Left ventricle myocardium superior (tissue), 1 donor: ENCODE results near the gene KRTAP1-4. TPM values are rescaled to one million over a fixed set of nuclear protein-coding genes. Genes with fewer than 3 reads are reported as not detected.
"Not testable (repeated sequence)": the region's sequence is repeated elsewhere in the genome, so short reads cannot be mapped to it uniquely, and the experiment has no call there.

Source experiments
- ATAC-seq: fragments of 200-7000 bp; cut with Tn5 transposase; one replicate; pipeline ENCODE4 v1.9.1; 2020; ENCODE audit warnings: mild to moderate bottlenecking, moderate library complexity
- DNase-seq: peaks from one replicate; pipeline ENCODE4 v3.0.0-alpha.2; 2020
- intact Hi-C: fragments of 100-400 bp; cut with micrococcal nuclease; formaldehyde crosslinking; loops from one replicate; pipeline ENCODE4 v1.11.0; 2022
- total RNA-seq: library from RNA; stranded (reverse); fragmentation: NEBNext Ultra II Directional; extraction: Animal tissue kit (Norgen Biotek cat#: 25700); gene quantifications from one replicate; pipeline ENCODE4 v1.2.1, GENCODE V29; 2021
- donor health status: DM: no; HTN: yes; CAD: no; lungs with severe emphysema.

KRTAP1-4 gene
- total RNA-seq, 1 donor from 2014 or later = not detected

DNA sequence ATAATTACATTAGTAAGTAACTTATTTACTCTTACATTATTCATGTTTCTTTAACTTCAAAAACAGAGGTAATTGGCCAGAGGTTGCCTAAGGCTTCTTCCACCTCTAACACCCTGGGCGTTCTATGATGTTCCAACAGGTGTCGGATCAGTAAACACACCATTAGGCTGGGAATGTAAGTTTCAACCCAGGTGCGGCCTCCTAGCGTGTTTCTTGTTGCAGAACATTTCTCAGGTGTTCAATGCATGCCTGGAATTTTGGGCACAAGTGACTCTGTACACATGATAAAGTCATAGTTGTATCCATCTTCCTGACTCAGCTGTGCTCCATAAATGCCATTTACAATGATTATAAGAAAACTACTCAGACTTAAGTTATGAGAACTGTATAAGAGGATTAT lies 24.0 kb upstream of the KRTAP1-4 start:
- no peak for DNase-seq
- no peak for ATAC-seq
- intact Hi-C loops = loop anchor here (5.0 kb wide), 1 partner anchor 47 kb away; the partner anchor contains the start of gene KRTAP3-1

DNA sequence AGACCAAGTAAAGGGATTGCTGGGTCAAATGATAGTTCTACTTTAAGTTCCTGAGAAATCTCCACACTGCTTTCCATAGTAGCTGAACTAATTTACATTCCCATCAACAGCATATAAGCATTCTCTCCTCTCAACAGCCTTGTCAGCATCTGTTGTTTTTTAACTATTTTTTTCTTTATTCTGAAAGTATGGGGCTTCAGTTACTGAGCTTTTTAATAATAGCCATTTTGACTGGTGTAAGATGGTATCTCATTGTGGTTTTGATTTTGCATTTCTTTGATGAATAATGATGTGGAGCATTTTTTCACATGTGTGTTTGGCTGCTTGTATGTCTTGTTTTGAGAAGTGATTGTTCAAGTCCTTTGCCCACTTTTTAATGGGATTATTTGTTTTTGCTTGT lies 22.6 kb upstream of the KRTAP1-4 start:
- DNase-seq (no peak), ATAC-seq (no peak)
- intact Hi-C loops = loop anchor here (5.0 kb wide), 1 partner anchor 45 kb away; the partner anchor contains the start of gene KRTAP3-1

DNA sequence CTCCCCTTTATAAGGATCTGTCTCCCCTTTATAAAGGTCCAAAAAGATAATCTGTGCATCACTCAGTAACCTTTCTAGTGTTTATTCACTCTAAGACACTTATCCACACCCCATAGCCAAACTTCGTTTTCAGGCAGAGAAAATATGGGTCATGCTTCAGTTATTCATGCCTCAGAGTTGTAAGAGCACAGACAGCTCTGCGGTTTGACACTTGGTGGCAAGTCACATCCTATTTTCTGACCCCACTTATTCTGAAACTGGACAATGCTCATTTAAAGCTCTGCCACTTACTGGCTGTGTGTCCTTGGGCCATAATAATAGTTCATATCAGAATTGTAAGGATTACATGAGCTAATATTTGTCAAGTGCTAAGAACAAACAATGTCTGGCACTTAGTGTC lies 19.1 kb upstream of the KRTAP1-4 start:
- no peak for DNase-seq
- no peak for ATAC-seq
- intact Hi-C loops = no loop called here

DNA sequence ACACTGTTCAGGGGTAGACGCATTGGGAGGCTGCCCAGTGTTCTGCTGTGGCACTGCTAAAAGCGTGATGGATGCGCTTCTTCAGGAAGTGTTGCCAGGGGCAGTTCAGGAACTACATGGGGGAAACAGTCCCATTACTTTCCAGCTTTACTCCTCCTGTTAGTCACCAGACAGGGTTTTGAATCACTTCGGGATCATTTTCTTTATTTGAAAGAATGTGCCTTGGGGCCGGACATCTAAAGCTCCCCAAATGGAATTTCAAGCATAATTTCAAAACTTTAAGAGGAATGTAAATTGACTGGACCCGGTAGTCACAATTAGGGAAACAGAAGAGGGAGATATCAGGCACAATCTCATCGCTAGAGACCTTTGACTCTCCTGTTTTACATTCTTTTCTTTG lies 18.4 kb upstream of the KRTAP1-4 start:
- intact Hi-C loops = no loop called here
- DNase-seq (no peak), ATAC-seq (no peak)

- DNase-seq, ATAC-seq, intact Hi-C loops: not testable (repeated sequence)
Observed at GRCh38 chr17:41046735-41047465, 16.9 kb upstream of the KRTAP1-4 start, which contains the start of gene KRTAP2-1. Gene KRTAP2-1, minus strand, starts transcription at chr17:41047316. Its CDS starts 49 bp downstream, at chr17:41047267.

GRCh38 chr17:41042953-41043352 lies 13.0 kb upstream of the KRTAP1-4 start:
- ATAC-seq (no peak), DNase-seq (no peak)
- intact Hi-C loops = no loop called here

GRCh38 chr17:41040783-41041571 lies 11.0 kb upstream of the KRTAP1-4 start, which contains the start of gene KRTAP1-1:
Gene KRTAP1-1, minus strand, starts transcription at chr17:41041450. Its CDS starts 53 bp downstream, at chr17:41041397.
- DNase-seq, ATAC-seq, intact Hi-C loops: not testable (repeated sequence)

DNA sequence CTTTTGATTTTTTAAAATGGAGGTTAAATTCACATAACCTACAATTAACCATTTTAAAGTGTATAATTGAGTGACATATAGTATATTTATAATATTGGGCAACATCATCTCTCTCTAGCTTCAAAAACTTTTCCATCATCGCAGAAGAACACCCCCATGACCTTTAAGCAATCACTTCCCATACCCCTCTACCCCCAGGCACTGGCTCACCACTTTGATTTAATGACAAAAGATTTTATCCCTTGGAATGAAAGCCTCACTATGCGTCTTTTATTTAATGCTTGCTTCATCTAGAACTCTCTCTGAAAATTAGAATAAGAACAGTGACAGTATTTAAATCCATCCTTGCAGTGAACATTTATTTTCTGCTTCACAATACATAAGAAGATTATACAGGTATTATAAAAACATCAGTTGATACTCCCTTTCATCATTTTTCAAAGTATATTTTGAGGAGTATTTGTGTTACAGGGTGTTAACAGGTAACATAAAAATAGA lies 7.9 kb upstream of the KRTAP1-4 start:
- ATAC-seq = no peak
- intact Hi-C loops = no loop called here
- DNase-seq = no peak

DNA sequence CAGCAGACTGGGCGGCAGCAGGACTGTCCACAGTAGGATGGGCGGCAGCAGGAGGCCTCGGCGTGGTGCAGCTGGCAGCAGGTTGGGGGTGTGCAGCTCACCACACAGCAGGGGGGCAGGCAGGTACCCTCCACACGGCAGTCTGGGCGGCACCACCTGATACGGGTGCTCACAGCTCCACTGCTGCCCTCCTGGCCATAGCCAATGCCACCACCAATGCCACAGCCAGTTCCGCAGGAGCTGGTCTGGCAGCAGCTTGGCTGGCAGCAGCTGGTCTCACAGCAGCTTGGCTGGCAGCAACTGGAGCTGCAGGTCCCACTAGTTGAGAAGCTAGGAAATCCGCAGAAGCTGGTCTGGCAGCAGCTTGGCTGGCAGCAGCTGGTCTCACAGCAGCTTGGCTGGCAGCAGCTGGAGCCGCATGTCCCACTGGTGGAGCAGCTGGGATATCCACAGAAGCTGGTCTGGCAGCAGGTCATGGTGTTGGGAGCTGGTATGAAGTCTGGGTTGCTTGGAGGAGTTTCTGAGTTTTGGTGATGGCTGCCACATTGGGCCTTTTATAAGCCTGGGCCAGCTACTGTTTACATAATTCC lies 4.4 kb upstream of the KRTAP1-4 start, which contains the start of gene KRTAP1-3:
TSS of gene KRTAP1-3 (minus strand) at position 529 of the 590 bp plus-strand sequence. CDS start at position 476, 53 bp downstream.
- DNase-seq, ATAC-seq, intact Hi-C loops: not testable (repeated sequence)

DNA sequence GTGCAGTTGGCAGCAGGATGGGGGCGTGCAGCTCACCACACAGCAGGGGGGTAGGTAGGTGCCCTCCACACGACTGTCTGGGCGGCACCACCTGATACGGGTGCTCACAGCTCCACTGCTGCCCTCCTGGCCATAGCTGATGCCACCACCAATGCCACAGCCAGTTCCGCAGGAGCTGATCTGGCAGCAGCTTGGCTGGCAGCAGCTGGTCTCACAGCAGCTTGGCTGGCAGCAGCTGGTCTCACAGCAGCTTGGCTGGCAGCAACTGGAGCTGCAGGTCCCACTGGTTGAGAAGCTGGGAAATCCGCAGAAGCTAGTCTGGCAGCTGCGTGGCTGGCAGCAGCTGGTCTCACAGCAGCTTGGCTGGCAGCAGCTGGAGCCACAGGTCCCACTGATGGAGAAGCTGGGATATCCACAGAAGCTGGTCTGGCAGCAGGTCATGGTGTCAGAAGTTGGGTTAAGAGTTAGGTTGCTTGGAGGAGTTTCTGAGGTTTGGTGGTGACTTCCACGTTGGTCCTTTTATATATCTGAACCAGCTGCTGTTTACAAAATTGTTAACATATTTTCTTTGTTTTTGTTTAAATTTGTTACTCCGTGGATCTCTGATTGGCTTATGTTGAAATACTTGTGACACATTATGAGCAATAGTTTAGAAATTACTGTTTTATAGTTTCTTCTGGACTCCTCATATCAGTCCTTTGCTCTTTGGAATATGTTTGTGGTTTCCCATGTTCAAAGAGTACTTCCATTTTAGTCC lies 3.1 kb downstream of the KRTAP1-4 start, which contains the start of gene KRTAP1-5:
TSS of gene KRTAP1-5 (minus strand) at position 494 of the 757 bp plus-strand sequence. CDS start at position 441, 53 bp downstream.
- intact Hi-C loops = no loop called here
- DNase-seq (no peak), ATAC-seq (no peak)

DNA sequence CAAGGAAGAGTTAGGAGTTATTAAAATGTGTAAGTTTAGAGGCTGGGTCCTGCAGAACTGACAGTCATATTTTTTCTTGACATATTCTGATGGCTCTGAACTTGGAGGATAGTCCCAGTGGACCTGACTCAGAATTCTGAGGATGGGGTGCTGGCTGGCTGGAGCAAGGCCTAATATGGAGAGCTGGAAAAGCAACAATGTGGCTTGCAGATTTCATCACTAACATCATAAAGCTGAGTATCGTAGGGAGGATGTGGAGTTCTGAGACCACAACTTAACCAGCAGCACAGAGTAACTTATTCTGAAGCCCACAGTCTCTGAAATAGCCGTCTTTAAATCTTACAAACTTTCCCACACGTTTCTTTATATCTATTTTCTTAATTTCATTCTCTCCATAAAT lies 5.3 kb downstream of the KRTAP1-4 start:
- ATAC-seq (no peak), DNase-seq (no peak)
- intact Hi-C loops = no loop called here

DNA sequence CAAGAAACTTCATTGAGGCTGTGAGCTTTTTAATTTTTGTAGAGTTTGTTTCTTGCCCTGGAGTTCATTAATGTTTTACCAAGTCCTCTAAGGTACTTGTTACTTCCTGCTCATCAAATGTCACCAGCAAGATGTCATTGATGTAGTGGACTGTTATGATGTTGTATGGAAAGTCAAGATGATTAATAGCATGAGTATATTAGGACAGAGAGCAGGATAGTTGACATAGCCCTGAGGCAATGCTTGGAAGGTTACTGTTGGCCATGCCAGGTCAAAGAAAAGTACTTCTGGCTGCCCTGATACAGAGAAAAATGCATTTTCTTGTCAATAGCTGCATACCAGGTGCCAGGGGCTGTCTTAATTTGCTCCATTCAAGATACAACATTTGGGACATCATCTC lies 9.7 kb downstream of the KRTAP1-4 start:
- no peak for DNase-seq
- intact Hi-C loops = no loop called here
- ATAC-seq = no peak

- intact Hi-C loops = no loop called here
- ATAC-seq = no peak
- no peak for DNase-seq
Observed at GRCh38 chr17:41019415-41019814, 10.6 kb downstream of the KRTAP1-4 start.

- ATAC-seq = no peak
- intact Hi-C loops = no loop called here
- DNase-seq = no peak
Observed at GRCh38 chr17:41018541-41018940, 11.5 kb downstream of the KRTAP1-4 start.

DNA sequence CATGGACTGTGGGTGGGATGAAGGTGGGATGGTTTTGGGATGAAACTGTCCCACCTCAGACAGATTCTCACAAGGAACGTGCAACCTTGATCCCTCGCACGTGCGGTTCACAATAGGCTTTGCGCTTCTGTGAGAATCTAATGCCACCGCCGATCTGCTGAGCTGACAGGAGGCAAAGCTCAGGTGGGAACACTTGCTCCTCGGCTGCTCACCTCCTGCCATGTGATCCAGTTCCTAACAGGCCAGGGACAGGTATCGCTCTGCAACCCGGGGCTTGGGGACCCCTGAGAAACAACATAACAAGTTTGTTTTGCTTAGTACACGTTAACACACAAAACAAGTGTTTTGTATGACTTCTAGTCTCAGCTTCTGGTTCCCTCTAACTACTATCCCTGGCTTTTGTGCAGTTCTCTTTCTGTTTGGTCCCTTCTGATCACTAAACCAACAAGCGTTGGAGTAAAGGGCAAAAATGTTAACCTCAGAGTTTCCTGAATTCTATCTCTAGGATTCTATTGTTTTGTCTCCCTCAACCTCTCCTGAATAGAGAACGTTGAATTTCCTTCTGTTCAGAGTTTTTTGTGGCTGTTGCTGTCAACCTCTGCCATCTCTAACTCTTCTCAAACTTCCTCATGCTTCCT lies 13.3 kb downstream of the KRTAP1-4 start:
- no peak for ATAC-seq
- intact Hi-C loops = no loop called here
- DNase-seq = no peak

DNA sequence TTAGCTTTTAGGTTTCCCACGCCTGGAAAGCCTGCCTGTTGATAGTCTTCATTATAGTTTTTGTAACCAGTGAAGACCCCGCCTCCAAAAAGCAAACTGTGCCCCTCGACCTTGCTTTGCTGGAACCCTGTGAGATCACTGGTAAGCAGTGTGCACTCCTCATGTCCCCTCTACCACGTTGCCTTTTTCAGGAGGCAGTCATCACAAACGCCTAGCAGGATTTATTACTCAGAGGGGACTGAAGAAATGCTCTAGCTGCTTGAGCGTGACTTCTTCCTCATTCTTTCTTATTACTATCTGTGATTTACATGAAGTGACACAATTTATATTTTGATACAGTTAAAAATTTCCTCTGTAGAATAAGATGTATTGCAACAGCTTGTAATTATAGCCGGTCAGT lies 14.5 kb downstream of the KRTAP1-4 start:
- intact Hi-C loops = no loop called here
- no peak for DNase-seq
- ATAC-seq = no peak

- intact Hi-C loops = no loop called here
- no peak for DNase-seq
- peak; percentile 64 for ATAC-seq
Observed at GRCh38 chr17:41013606-41014005, 16.4 kb downstream of the KRTAP1-4 start.

GRCh38 chr17:41013181-41013580 lies 16.8 kb downstream of the KRTAP1-4 start:
- intact Hi-C loops = no loop called here
- DNase-seq (no peak), ATAC-seq (no peak)
